ENCODE data around the gene FBXL22. TPM values are rescaled to one million over a fixed set of nuclear protein-coding genes. Genes with fewer than 3 reads are reported as not detected.
A peak's percentile ranks its signal among the peaks of the same experiment; 100 is the strongest.

FBXL22 gene
- total and polyA plus RNA-seq, 2 donors from 2014 or later = 1.2 to 4.7 TPM

DNA sequence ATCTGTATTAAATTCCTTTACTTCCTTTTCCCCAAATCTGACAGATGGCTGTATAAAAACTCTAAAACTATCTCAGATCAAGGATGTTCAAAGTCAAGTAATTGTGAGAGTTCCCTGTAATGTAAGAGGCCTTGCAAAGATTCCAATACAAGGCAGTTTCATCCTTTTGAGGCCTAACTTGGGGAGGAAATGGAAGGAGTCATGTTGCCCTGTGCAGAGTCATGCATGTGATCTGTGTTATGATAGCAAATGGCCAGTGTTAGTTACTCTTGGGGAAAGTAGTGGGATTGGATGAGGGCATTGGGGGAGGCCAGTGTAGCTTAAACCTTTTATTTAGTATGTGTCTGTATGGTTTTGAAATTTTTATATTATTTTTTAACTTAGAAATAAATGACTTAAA lies 23.7 kb upstream of the FBXL22 start:
- H3K4me1 ChIP-seq (ENCODE audit: control insufficient read depth in 2 of 3, insufficient read depth in 2 of 3, low read depth in 1 of 3, low read length in 3 of 3) = no peaks in the 10 kb centered on the region
- DNase-seq (peak in 2 of 5 donors; percentile 62 to 70), FAIRE-seq (no peak)
- no peaks in the 10 kb centered on the region for H3K27me3 ChIP-seq (ENCODE audit: control insufficient read depth, insufficient read depth, low read length)
- H3K9me3 ChIP-seq (ENCODE audit: control insufficient read depth in 2 of 3, insufficient read depth in 1 of 3, low read length in 3 of 3) = no peaks in the 10 kb centered on the region
- H3K9ac ChIP-seq (ENCODE audit: low read length in 3 of 3) = no peak overlapping the region
- H3K27ac ChIP-seq (ENCODE audit: low read depth in 2 of 2, low read length in 2 of 2) = no peak overlapping the region
- H3K36me3 ChIP-seq (ENCODE audit: control insufficient read depth in 2 of 3, insufficient read depth in 3 of 3, low read length in 3 of 3) = peaks cover 2 to 18% (median 16%) of the 10 kb centered on the region in 3 donors
- intact Hi-C loops (cut with DNase I) = no loop called here
- no peak for TF ChIP-seq CTCF (IDR thresholded peaks at IDR 0.05; ENCODE audit: borderline replicate concordance, extremely low read depth, insufficient read depth)
- no peak overlapping the region for H3K4me3 ChIP-seq (ENCODE audit: low read length in 3 of 3)

DNA sequence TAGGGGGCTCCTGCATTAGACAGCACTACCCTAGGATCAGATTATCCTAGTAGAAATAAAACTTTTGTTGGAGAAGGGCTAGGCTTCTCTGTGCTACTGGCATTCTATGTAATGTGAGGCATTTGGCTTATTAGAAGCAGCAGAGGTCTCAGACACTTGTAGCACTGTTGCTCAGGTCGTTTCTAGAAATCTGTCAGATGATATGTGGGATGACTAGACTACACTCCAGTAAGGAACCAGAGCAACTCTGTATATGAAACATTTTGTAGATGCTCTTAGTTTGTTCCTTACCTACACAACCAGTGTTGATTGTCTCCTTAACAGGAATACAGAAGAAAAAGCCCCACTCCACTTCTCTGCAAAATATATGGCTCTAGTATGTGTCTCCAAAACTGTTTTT lies 21.9 kb upstream of the FBXL22 start:
- DNase-seq (no peak), FAIRE-seq (no peak)
- no peak overlapping the region for H3K27ac ChIP-seq (ENCODE audit: low read depth in 2 of 2, low read length in 2 of 2)
- H3K4me3 ChIP-seq (ENCODE audit: low read length in 3 of 3) = no peak overlapping the region
- no peaks in the 10 kb centered on the region for H3K9me3 ChIP-seq (ENCODE audit: control insufficient read depth in 2 of 3, insufficient read depth in 1 of 3, low read length in 3 of 3)
- no peak for TF ChIP-seq CTCF (IDR thresholded peaks at IDR 0.05; ENCODE audit: borderline replicate concordance, extremely low read depth, insufficient read depth)
- no peaks in the 10 kb centered on the region for H3K27me3 ChIP-seq (ENCODE audit: control insufficient read depth, insufficient read depth, low read length)
- H3K36me3 ChIP-seq (ENCODE audit: control insufficient read depth in 2 of 3, insufficient read depth in 3 of 3, low read length in 3 of 3) = peaks cover 2 to 18% (median 12%) of the 10 kb centered on the region in 3 donors
- intact Hi-C loops (cut with DNase I) = no loop called here
- no peaks in the 10 kb centered on the region for H3K4me1 ChIP-seq (ENCODE audit: control insufficient read depth in 2 of 3, insufficient read depth in 2 of 3, low read depth in 1 of 3, low read length in 3 of 3)
- no peak overlapping the region for H3K9ac ChIP-seq (ENCODE audit: low read length in 3 of 3)

GRCh38 chr15:63576441-63576840 lies 20.7 kb upstream of the FBXL22 start:
- Histone ChIP-seq H3K9ac (ENCODE audit: low read length in 3 of 3) (no peak overlapping the region), H3K4me1 (ENCODE audit: control insufficient read depth in 2 of 3, insufficient read depth in 2 of 3, low read depth in 1 of 3, low read length in 3 of 3) (no peaks in the 10 kb centered on the region), H3K36me3 (ENCODE audit: control insufficient read depth in 2 of 3, insufficient read depth in 3 of 3, low read length in 3 of 3) (peaks cover 2 to 11% (median 8%) of the 10 kb centered on the region in 3 donors), H3K9me3 (ENCODE audit: control insufficient read depth in 2 of 3, insufficient read depth in 1 of 3, low read length in 3 of 3) (no peaks in the 10 kb centered on the region), H3K4me3 (ENCODE audit: low read length in 3 of 3) (no peak overlapping the region), H3K27ac (ENCODE audit: low read depth in 2 of 2, low read length in 2 of 2) (no peak overlapping the region), H3K27me3 (ENCODE audit: control insufficient read depth, insufficient read depth, low read length) (no peaks in the 10 kb centered on the region)
- intact Hi-C loops (cut with DNase I) = no loop called here
- TF ChIP-seq CTCF (IDR thresholded peaks at IDR 0.05; ENCODE audit: borderline replicate concordance, extremely low read depth, insufficient read depth) = no peak
- FAIRE-seq (no peak), DNase-seq (peak in 1 of 5 donors; percentile 25)

DNA sequence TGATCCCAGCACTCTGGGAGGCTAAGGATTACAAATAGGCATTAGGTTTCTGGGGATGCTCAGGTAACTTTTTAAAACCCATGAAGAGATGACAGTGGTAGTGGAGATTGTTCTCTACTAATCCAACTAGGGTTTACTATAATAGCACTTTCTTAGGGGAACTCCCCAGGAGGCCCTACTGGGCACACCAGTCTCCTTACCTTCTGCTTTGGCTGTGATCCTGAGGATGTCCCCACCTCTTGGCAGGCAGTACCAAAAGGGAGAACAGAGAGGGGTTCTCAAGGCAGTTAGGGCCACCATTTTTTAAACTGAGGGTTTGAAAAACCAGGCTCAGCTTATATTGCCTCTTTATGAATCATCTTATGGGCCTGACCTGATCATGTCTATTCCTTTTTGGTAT lies 15.0 kb upstream of the FBXL22 start:
- Histone ChIP-seq H3K27ac (ENCODE audit: low read depth in 2 of 2, low read length in 2 of 2) (no peak overlapping the region), H3K9ac (ENCODE audit: low read length in 3 of 3) (no peak overlapping the region), H3K4me1 (ENCODE audit: control insufficient read depth in 2 of 3, insufficient read depth in 2 of 3, low read depth in 1 of 3, low read length in 3 of 3) (no peaks in the 10 kb centered on the region), H3K4me3 (ENCODE audit: low read length in 3 of 3) (no peak overlapping the region), H3K27me3 (ENCODE audit: control insufficient read depth, insufficient read depth, low read length) (no peaks in the 10 kb centered on the region), H3K36me3 (ENCODE audit: control insufficient read depth in 2 of 3, insufficient read depth in 3 of 3, low read length in 3 of 3) (peaks cover 2 to 9% (median 4%) of the 10 kb centered on the region in 3 donors), H3K9me3 (ENCODE audit: control insufficient read depth in 2 of 3, insufficient read depth in 1 of 3, low read length in 3 of 3) (no peaks in the 10 kb centered on the region)
- DNase-seq (no peak), FAIRE-seq (no peak)
- intact Hi-C loops (cut with DNase I) = no loop called here
- TF ChIP-seq CTCF (IDR thresholded peaks at IDR 0.05; ENCODE audit: borderline replicate concordance, extremely low read depth, insufficient read depth) = no peak
